Measurements from ENCODE around the gene KLKB1.

- TF ChIP-seq YY1 (IDR thresholded peaks at IDR 0.05; ENCODE audit: low read depth) (no peak), USF1 (IDR thresholded peaks at IDR 0.05; ENCODE audit: borderline replicate concordance, low read depth) (no peak), MAX (IDR thresholded peaks at IDR 0.05; ENCODE audit: low read depth) (no peak), JUND (IDR thresholded peaks at IDR 0.05) (no peak), TAF1 (IDR thresholded peaks at IDR 0.05; ENCODE audit: borderline replicate concordance, low read depth, low read length) (no peak), POLR2AphosphoS5 (IDR thresholded peaks at IDR 0.05; ENCODE audit: low read depth, low read length) (no peak)
These were observed 36.6 kb upstream of the KLKB1 start for GRCh38 chr4:186190581-186191199.

Data from SK-N-SH (cell line).